ENCODE data around the gene CDH6. TPM values are rescaled to one million over a fixed set of nuclear protein-coding genes. Genes with fewer than 3 reads are reported as not detected.

The CDH6 gene
- total and polyA plus RNA-seq, 8 donors = 0.29 to 9.2 (median 0.31) TPM; not detected in 2

DNA sequence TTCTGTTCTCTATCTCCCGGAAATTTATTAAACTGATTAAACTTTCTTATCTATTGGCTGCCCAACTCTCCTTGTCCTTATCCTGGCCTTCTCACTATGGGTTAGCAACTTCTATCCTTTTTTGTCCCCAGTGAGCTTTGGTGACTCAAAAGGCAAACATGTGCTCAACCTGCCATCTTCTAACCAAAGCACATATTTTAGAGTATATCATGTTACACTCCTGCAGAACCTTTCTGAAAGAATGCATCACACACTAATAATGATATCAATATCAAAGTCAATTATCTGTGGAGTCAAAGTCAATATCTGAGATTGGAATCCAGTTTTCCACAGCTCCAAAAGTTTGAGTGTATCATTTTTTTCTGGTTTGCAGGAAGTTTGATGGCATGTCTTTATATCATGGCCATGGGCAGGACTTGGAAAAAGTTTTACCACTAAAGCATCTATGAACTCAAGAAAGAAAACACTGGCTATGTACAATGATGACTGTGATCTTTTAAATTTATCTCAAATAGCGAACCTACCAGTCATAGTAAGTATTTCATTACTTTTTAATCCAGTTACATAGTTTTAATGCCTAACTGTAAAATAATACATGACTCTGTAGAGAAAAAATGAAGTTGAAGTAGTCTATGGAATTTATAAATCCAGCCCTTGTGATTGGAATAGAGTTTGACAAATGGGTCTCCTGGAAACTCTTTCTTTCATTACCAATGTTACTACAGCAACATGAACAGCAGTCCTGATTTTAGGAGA lies 171.6 kb downstream of the CDH6 start:
- Histone ChIP-seq H3K27ac (no peak overlapping the region), H3K9me3 (peaks cover 0 to 5% (median 0%) of the 10 kb centered on the region in 4 donors), H3K4me3 (no peak overlapping the region), H3K36me3 (no peaks in the 10 kb centered on the region), H3K27me3 (no peaks in the 10 kb centered on the region), H3K4me1 (no peaks in the 10 kb centered on the region)
- TF ChIP-seq POLR2A (IDR thresholded peaks at IDR 0.05) = no peak
- TF ChIP-seq, protein P1, sequence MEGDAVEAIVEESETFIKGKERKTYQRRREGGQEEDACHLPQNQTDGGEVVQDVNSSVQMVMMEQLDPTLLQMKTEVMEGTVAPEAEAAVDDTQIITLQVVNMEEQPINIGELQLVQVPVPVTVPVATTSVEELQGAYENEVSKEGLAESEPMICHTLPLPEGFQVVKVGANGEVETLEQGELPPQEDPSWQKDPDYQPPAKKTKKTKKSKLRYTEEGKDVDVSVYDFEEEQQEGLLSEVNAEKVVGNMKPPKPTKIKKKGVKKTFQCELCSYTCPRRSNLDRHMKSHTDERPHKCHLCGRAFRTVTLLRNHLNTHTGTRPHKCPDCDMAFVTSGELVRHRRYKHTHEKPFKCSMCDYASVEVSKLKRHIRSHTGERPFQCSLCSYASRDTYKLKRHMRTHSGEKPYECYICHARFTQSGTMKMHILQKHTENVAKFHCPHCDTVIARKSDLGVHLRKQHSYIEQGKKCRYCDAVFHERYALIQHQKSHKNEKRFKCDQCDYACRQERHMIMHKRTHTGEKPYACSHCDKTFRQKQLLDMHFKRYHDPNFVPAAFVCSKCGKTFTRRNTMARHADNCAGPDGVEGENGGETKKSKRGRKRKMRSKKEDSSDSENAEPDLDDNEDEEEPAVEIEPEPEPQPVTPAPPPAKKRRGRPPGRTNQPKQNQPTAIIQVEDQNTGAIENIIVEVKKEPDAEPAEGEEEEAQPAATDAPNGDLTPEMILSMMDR (IDR thresholded peaks at IDR 0.05) = no peak
- TF ChIP-seq POLR2AphosphoS5 (IDR thresholded peaks at IDR 0.05) = no peak
- TF ChIP-seq EP300 (IDR thresholded peaks at IDR 0.05) = no peak
- no peak for DNase-seq
- 55 to 73% (median 56%) methylated on average over 2 of the region's 2 CpGs for WGBS, 5 donors
- intact Hi-C loops (cut with DNase I; ENCODE audit: low total_unique reads) = no loop called here

DNA sequence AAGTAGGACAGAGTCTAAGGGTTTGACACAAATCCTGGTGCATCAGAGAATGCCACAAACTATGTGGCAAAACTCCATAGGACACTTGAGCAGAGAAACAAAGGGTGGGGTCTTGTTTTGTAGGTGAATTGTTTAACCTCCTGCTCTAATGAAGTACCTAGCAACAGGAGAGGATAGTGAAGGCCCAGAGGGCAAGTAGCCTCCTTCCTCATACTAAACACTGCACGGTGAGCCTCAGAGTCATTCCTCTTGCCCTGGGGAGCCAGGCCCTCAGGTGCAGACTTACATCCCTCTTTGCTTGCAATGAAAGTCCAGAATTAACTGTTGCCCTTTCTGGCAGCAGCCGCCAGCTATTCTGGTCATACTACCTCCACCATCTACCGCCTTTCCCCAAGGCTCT lies 172.3 kb downstream of the CDH6 start:
- intact Hi-C loops (cut with DNase I; ENCODE audit: low total_unique reads) = no loop called here
- Histone ChIP-seq H3K4me3 (no peak overlapping the region), H3K9me3 (peaks cover 0 to 5% (median 0%) of the 10 kb centered on the region in 4 donors), H3K36me3 (no peaks in the 10 kb centered on the region), H3K4me1 (no peaks in the 10 kb centered on the region), H3K27ac (no peak overlapping the region), H3K27me3 (no peaks in the 10 kb centered on the region)
- WGBS, 5 donors = 83 to 92% (median 90%) methylated on average over 3 of the region's 3 CpGs
- DNase-seq = no peak
- TF ChIP-seq POLR2A (IDR thresholded peaks at IDR 0.05) (no peak), EP300 (IDR thresholded peaks at IDR 0.05) (no peak), POLR2AphosphoS5 (IDR thresholded peaks at IDR 0.05) (no peak)
- TF ChIP-seq, protein P1 (IDR thresholded peaks at IDR 0.05) = no peak

DNA sequence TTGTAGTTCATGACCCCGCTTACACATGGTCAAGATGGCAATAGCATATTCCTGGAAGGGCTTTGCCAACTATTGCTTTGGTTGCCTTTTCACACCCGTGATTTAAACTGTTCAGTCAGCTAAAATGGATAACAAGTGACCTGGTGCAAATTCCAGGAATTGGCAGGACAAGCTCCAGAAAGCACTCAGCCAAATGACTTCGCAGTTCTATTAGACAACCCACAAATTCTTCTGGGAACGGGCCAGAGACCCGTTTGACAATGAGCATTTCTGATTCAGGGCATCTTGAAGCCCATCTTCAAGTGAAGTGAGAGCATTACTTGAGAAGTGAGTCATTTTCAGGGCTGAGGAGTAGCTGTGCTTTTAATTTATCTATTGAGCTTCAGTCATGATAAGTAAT lies 173.5 kb downstream of the CDH6 start:
- Histone ChIP-seq H3K27ac (no peak overlapping the region), H3K27me3 (no peaks in the 10 kb centered on the region), H3K9me3 (peaks cover 0 to 5% (median 0%) of the 10 kb centered on the region in 4 donors), H3K36me3 (no peaks in the 10 kb centered on the region), H3K4me3 (no peak overlapping the region), H3K4me1 (no peaks in the 10 kb centered on the region)
- no peak for DNase-seq
- TF ChIP-seq EP300 (IDR thresholded peaks at IDR 0.05) = no peak
- TF ChIP-seq POLR2A (IDR thresholded peaks at IDR 0.05) = no peak
- TF ChIP-seq, protein P1 (IDR thresholded peaks at IDR 0.05) = no peak
- TF ChIP-seq POLR2AphosphoS5 (IDR thresholded peaks at IDR 0.05) = no peak
- 52 to 66% (median 63%) methylated on average over 5 of the region's 5 CpGs for WGBS, 5 donors
- intact Hi-C loops (cut with DNase I; ENCODE audit: low total_unique reads) = no loop called here

DNA sequence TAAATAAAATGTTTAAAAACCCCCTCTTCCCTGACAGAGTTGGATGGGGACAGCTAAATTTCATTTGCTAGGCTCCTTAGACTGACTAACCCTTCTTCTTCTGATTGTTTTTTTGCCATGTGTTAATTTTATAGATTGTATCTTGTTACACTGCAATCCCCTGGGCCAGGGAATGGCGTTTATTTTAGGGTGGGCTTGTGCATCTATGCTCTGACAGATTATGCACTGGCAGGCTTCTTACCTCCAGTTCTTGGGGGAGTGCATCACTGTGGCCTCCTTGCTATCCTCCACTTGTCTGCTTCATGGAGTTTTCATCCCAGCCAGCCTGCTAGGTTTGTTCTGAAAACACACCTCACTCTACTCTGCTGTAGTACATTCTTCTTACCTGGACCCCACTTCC lies 178.6 kb downstream of the CDH6 start:
- Histone ChIP-seq H3K9me3 (no peaks in the 10 kb centered on the region), H3K27me3 (no peaks in the 10 kb centered on the region), H3K4me1 (no peaks in the 10 kb centered on the region), H3K36me3 (no peaks in the 10 kb centered on the region), H3K27ac (no peak overlapping the region), H3K4me3 (no peak overlapping the region)
- no peak for DNase-seq
- intact Hi-C loops (cut with DNase I; ENCODE audit: low total_unique reads) = no loop called here
- WGBS, 5 donors = 41 to 61% (median 52%) methylated on average over 1 of the region's 1 CpG
- TF ChIP-seq EP300 (IDR thresholded peaks at IDR 0.05) (no peak), POLR2AphosphoS5 (IDR thresholded peaks at IDR 0.05) (no peak), POLR2A (IDR thresholded peaks at IDR 0.05) (no peak)
- TF ChIP-seq, protein P1 (IDR thresholded peaks at IDR 0.05) = no peak
